Loucy (cell line): Measurements from ENCODE around the gene CBLL1.

Experiments
- H2AFZ ChIP-seq: fragments of 200-600 bp; sonication (generic); 2 replicates; pipeline ENCODE4 v1.6.0; 2016; ENCODE audit warnings: antibody characterized with exemption, mild to moderate bottlenecking, low read length, moderate library complexity
- H3F3A ChIP-seq: fragments of 200-600 bp; 2 replicates; pipeline ENCODE4 v1.6.0; 2016; ENCODE audit warnings: antibody characterized with exemption, low read depth, mild to moderate bottlenecking
- H3K27me3 ChIP-seq: fragments of 200-600 bp; sonication (generic); 2 replicates; pipeline ENCODE4 v1.6.1; 2014; ENCODE audit warnings: low read length, mild to moderate bottlenecking; ENCODE audit not compliant: insufficient read depth, poor library complexity, severe bottlenecking
- H3K36me3 ChIP-seq: fragments of 200-600 bp; sonication (generic); 2 replicates; pipeline ENCODE4 v1.6.1; 2016; ENCODE audit warnings: low read length; ENCODE audit not compliant: insufficient read depth
- H3K4me1 ChIP-seq: fragments of 200-600 bp; sonication (generic); 2 replicates; pipeline ENCODE4 v1.5.1; 2014; ENCODE audit warnings: low read length, mild to moderate bottlenecking; ENCODE audit not compliant: insufficient read depth, poor library complexity, severe bottlenecking
- H3K4me2 ChIP-seq: fragments of 200-600 bp; sonication (generic); 2 replicates; pipeline ENCODE4 v1.6.0; 2014; ENCODE audit warnings: antibody characterized with exemption, low read length, low read depth, mild to moderate bottlenecking; ENCODE audit not compliant: poor library complexity, severe bottlenecking
- H3K4me3 ChIP-seq: fragments of 200-600 bp; sonication (generic); 2 replicates; pipeline ENCODE4 v1.5.1; 2014; ENCODE audit warnings: low read length, mild to moderate bottlenecking, mixed read lengths; ENCODE audit not compliant: poor library complexity, severe bottlenecking
- H3K79me2 ChIP-seq: fragments of 200-600 bp; sonication (generic); 2 replicates; pipeline ENCODE4 v1.6.1; 2014; ENCODE audit warnings: low read length; ENCODE audit not compliant: insufficient read depth
- H3K9ac ChIP-seq: fragments of 200-600 bp; sonication (generic); 2 replicates; pipeline ENCODE4 v1.6.0; 2014; ENCODE audit warnings: mild to moderate bottlenecking, low read depth, low read length, moderate library complexity; ENCODE audit not compliant: poor library complexity, severe bottlenecking
- H3K9me2 ChIP-seq: fragments of 200-600 bp; sonication (generic); replicated peaks from 2 replicates; pipeline ENCODE4 v1.6.1; 2016; ENCODE audit warnings: low read depth, low read length, mixed read lengths
- H3K9me3 ChIP-seq: fragments of 200-600 bp; sonication (generic); 2 replicates; pipeline ENCODE4 v1.6.1; 2014; ENCODE audit warnings: mild to moderate bottlenecking, antibody characterized with exemption, low read length, low read depth; ENCODE audit not compliant: insufficient read depth
- H4K20me1 ChIP-seq: fragments of 200-600 bp; sonication (generic); 2 replicates; pipeline ENCODE4 v1.6.0; 2014; ENCODE audit warnings: antibody characterized with exemption, low read length, mild to moderate bottlenecking; ENCODE audit not compliant: insufficient read depth, poor library complexity, severe bottlenecking
- EZH2phosphoT487 ChIP-seq: fragments of 200-600 bp; IDR thresholded peaks from 2 replicates; pipeline ENCODE4 v1.6.1; 2018; ENCODE audit warnings: antibody characterized with exemption, mild to moderate bottlenecking, moderate library complexity, borderline replicate concordance
- TF ChIP-seq, protein P1 (sequence below): fragments of 200-600 bp; sonication (generic); conservative IDR thresholded peaks from 2 replicates; pipeline ENCODE4 v1.5.1; 2014; ENCODE audit warnings: mild to moderate bottlenecking, antibody characterized with exemption, low read length

CBLL1 gene

DNA sequence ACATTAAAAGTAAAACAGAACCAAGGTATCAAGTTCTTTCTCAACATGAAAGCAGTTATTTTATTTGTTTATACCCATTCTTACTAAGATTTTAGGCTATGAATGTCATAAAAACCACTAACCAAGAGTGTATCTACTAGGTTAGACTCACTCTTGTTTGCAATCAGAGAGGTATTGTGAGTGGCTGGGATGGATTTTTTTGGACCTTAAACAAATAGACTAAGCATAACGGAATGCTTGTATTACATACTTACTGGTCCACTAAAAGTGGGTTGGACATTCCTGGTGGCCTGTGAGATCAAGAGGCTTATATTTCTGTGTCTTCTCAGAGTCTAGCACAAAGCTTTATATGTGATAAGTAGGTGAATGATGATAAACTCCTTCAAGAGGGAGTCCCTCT, 32.6 kb upstream of the CBLL1 start:
- no peak overlapping the region for H3K9ac ChIP-seq
- H3K27me3 ChIP-seq: no peaks in the 10 kb centered on the region
- H3K4me3 ChIP-seq: no peak overlapping the region
- H3K36me3 ChIP-seq: no peaks in the 10 kb centered on the region
- no peaks in the 10 kb centered on the region for H4K20me1 ChIP-seq
- H3F3A ChIP-seq: no peaks in the 10 kb centered on the region
- TF ChIP-seq EZH2phosphoT487: no peak
- TF ChIP-seq, protein P1, sequence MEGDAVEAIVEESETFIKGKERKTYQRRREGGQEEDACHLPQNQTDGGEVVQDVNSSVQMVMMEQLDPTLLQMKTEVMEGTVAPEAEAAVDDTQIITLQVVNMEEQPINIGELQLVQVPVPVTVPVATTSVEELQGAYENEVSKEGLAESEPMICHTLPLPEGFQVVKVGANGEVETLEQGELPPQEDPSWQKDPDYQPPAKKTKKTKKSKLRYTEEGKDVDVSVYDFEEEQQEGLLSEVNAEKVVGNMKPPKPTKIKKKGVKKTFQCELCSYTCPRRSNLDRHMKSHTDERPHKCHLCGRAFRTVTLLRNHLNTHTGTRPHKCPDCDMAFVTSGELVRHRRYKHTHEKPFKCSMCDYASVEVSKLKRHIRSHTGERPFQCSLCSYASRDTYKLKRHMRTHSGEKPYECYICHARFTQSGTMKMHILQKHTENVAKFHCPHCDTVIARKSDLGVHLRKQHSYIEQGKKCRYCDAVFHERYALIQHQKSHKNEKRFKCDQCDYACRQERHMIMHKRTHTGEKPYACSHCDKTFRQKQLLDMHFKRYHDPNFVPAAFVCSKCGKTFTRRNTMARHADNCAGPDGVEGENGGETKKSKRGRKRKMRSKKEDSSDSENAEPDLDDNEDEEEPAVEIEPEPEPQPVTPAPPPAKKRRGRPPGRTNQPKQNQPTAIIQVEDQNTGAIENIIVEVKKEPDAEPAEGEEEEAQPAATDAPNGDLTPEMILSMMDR: no peak
- H3K9me2 ChIP-seq: no peaks in the 10 kb centered on the region
- no peaks in the 10 kb centered on the region for H3K79me2 ChIP-seq
- H3K4me1 ChIP-seq: no peaks in the 10 kb centered on the region
- no peak overlapping the region for H2AFZ ChIP-seq
- no peaks in the 10 kb centered on the region for H3K9me3 ChIP-seq
- H3K4me2 ChIP-seq: no peak overlapping the region

DNA sequence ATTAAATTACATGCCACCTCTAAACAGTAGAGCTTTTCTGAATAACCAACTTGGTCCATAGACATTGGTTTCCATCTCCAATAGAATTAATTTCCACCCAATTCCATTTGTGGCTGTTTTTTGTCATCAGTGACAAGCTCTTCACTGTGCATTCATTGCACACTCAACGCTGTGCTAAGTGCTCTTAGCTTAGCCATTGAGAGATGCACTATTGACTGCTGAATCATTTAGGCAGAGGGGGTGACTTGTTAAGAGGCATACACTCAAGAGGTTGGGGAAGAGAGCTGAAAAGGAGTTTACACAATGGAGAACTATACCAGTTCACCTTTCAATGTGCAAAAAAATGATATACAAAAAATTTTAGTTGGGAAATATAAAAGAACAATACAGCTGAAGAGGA, 31.9 kb upstream of the CBLL1 start:
- no peaks in the 10 kb centered on the region for H3K9me2 ChIP-seq
- H3K36me3 ChIP-seq: no peaks in the 10 kb centered on the region
- no peak overlapping the region for H3K9ac ChIP-seq
- no peaks in the 10 kb centered on the region for H4K20me1 ChIP-seq
- H3K27me3 ChIP-seq: no peaks in the 10 kb centered on the region
- H3K79me2 ChIP-seq: no peaks in the 10 kb centered on the region
- H3K4me1 ChIP-seq: no peaks in the 10 kb centered on the region
- TF ChIP-seq, protein P1: no peak
- no peak for TF ChIP-seq EZH2phosphoT487
- H3K4me3 ChIP-seq: no peak overlapping the region
- H3K4me2 ChIP-seq: no peak overlapping the region
- H3F3A ChIP-seq: no peaks in the 10 kb centered on the region
- no peaks in the 10 kb centered on the region for H3K9me3 ChIP-seq
- H2AFZ ChIP-seq: no peak overlapping the region

DNA sequence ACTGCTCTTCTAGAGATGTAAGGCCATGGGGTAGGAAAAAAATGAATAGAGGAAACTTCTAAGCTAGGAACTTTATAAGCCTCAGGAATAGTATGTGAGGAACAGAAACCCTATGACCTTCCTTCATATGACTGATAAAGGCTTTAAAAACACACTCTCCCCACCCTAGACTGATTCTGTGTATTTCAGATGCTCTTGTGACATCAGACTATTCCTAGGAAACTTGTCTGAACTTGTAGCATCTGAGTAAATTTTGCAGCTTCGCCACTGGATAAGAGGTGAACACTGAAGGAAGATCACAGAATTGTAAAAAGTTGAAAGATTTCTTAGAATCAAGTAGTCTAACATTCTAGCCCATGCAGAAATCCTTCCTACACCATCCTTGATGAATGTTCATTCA, 31.0 kb upstream of the CBLL1 start:
- Histone ChIP-seq H3K27me3 (no peaks in the 10 kb centered on the region), H3K4me2 (no peak overlapping the region), H3K9me3 (no peaks in the 10 kb centered on the region), H3F3A (no peaks in the 10 kb centered on the region), H2AFZ (no peak overlapping the region), H3K9ac (no peak overlapping the region), H3K4me3 (no peak overlapping the region), H3K4me1 (no peaks in the 10 kb centered on the region), H3K36me3 (no peaks in the 10 kb centered on the region), H3K79me2 (no peaks in the 10 kb centered on the region), H3K9me2 (no peaks in the 10 kb centered on the region), H4K20me1 (no peaks in the 10 kb centered on the region)
- no peak for TF ChIP-seq EZH2phosphoT487
- TF ChIP-seq, protein P1: no peak
